ENCODE data around the gene BFSP1.

Gene BFSP1

DNA sequence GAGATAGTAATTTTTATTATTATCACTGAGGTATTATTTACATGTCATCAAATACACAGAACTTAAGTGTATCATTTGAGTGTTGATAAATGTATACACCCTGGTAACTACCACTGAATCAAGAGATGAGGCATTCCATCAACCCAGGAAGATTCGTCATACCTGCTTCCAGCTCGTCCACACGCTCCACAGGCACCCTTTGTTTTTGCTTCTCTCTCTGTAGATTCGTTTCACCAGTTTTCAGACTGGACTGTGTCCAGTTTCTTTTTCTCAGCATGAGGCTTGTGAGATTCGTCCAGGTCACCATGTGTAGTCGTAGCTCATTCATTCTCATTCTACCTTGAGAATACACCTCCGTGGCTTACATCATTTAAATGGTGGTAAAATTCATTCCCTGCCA lies 64.5 kb downstream of the BFSP1 start (continued):
- TF ChIP-seq ZNF518A (tag by site-specific recombination; conservative IDR thresholded peaks at IDR 0.05; ENCODE audit: low read depth) (no peak), ZNF623 (tag by site-specific recombination; IDR thresholded peaks at IDR 0.05) (no peak), ZNF10 (tag by site-specific recombination; IDR thresholded peaks at IDR 0.05) (no peak), ZNF223 (tag by site-specific recombination; IDR thresholded peaks at IDR 0.05) (no peak), REST (tag by site-specific recombination; IDR thresholded peaks at IDR 0.05) (no peak)

DNA sequence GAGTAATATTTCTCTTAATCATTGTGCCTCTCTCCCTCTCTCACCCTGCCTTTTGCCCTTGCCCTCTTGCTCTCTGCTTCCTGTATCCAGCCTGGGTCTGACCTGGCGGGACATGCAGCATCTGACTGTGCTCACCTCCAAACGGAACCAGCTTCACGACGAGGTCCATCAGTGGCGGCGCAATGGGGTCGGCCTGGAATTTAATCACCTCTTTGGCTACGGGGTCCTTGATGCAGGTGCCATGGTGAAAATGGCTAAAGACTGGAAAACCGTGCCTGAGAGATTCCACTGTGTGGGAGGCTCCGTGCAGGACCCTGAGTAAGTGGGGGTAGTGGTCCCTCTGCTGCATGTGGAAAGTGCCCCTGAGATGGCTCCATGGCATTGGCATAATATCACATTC lies 65.9 kb downstream of the BFSP1 start:
- ChIA-PET CTCF (interaction anchor here (0.6 kb wide), 2 partner anchors 58 to 641 kb away, joined by 3 read pairs; no protein-coding TSS in a partner anchor), POLR2A (no interaction called here)
- no peak overlapping the region for H3K27ac ChIP-seq (ENCODE audit: extremely low read depth, low read depth, low read length)
- no peaks in the 10 kb centered on the region for H3K4me1 ChIP-seq (ENCODE audit: control insufficient read depth, insufficient read depth, low read length)
- no peak overlapping the region for H3K4me3 ChIP-seq (ENCODE audit: low read depth, low read length)
- H3K36me3 ChIP-seq (ENCODE audit: control insufficient read depth in 2 of 2, insufficient read depth in 1 of 2, low read length in 2 of 2): no peaks in the 10 kb centered on the region
- H3K9me3 ChIP-seq (ENCODE audit: control insufficient read depth, insufficient read depth, low read depth, low read length): no peaks in the 10 kb centered on the region
- TF ChIP-seq, protein P1, sequence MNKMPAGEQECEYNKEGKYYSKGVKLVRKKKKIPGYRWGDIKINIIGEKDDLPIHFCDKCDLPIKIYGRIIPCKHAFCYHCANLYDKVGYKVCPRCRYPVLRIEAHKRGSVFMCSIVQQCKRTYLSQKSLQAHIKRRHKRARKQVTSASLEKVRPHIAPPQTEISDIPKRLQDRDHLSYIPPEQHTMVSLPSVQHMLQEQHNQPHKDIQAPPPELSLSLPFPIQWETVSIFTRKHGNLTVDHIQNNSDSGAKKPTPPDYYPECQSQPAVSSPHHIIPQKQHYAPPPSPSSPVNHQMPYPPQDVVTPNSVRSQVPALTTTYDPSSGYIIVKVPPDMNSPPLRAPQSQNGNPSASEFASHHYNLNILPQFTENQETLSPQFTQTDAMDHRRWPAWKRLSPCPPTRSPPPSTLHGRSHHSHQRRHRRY (tag by site-specific recombination; IDR thresholded peaks at IDR 0.05): no peak
- TF ChIP-seq BCL11A (tag by site-specific recombination; IDR thresholded peaks at IDR 0.05; ENCODE audit: low read depth) (no peak), ZNF596 (tag by site-specific recombination; IDR thresholded peaks at IDR 0.05) (no peak), ZBTB26 (tag by site-specific recombination; optimal IDR thresholded peaks at IDR 0.05) (no peak), ZNF24 (tag by site-specific recombination; IDR thresholded peaks at IDR 0.05) (no peak), MYNN (tag by site-specific recombination; IDR thresholded peaks at IDR 0.05; ENCODE audit: borderline replicate concordance) (no peak), ZNF623 (tag by site-specific recombination; IDR thresholded peaks at IDR 0.05) (no peak), KLF1 (tag by site-specific recombination; IDR thresholded peaks at IDR 0.05) (no peak), ZNF2 (tag by site-specific recombination; IDR thresholded peaks at IDR 0.05) (no peak)
- TF ChIP-seq, protein P2, sequence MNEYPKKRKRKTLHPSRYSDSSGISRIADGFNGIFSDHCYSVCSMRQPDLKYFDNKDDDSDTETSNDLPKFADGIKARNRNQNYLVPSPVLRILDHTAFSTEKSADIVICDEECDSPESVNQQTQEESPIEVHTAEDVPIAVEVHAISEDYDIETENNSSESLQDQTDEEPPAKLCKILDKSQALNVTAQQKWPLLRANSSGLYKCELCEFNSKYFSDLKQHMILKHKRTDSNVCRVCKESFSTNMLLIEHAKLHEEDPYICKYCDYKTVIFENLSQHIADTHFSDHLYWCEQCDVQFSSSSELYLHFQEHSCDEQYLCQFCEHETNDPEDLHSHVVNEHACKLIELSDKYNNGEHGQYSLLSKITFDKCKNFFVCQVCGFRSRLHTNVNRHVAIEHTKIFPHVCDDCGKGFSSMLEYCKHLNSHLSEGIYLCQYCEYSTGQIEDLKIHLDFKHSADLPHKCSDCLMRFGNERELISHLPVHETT (tag by site-specific recombination; IDR thresholded peaks at IDR 0.05): no peak
- TF ChIP-seq, protein P3, sequence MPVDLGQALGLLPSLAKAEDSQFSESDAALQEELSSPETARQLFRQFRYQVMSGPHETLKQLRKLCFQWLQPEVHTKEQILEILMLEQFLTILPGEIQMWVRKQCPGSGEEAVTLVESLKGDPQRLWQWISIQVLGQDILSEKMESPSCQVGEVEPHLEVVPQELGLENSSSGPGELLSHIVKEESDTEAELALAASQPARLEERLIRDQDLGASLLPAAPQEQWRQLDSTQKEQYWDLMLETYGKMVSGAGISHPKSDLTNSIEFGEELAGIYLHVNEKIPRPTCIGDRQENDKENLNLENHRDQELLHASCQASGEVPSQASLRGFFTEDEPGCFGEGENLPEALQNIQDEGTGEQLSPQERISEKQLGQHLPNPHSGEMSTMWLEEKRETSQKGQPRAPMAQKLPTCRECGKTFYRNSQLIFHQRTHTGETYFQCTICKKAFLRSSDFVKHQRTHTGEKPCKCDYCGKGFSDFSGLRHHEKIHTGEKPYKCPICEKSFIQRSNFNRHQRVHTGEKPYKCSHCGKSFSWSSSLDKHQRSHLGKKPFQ (tag by site-specific recombination; IDR thresholded peaks at IDR 0.05): no peak
